GM12801 (cell line): ENCODE measurements around the gene HDGF.

Source experiments
- TF ChIP-seq, protein P1 (sequence below): IDR thresholded peaks from one replicate; pipeline ENCODE4 v1.5.1; 2011; ENCODE audit warnings: control low read depth; ENCODE audit not compliant: insufficient read length; ENCODE audit errors: extremely low read depth

HDGF gene

DNA sequence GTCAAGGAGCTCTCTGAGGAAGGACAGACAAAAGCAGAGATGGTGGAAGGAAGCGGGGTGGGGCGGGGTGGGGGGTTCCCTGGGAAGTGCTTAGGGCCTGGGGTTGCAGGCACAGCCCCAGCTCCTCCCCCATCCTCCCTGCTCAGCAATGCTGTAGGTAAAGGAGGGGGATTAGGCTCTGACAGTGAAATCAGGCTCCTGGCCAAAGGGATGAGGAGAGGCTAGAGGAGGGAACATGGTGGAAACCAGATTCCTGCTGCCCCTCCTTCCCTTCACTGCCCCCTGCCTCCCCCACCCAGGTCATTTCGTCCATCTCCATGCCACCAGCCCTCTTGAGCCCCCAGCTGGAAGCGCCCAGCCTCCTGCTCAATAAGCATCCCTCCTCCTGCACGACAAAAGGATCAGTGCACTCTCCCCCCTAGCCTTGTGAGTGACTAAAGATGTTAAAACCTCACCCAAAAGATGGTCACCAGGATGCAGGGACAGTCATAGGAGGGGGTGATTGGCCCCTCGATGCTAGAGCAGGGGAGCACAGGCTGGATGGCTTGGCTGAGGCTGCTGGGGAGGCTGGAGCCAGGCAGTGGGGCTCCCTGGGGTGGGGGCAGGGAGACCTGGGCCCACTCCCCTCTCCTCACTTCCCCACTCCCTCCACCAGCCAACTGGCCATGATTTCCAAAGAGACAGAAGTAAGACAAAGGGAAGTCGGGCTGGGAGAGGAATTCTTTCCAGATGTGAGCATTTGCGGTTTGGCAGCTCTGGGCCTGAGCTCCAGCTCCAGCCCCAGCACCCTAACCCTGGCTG lies 43.9 kb downstream of the HDGF start:
- TF ChIP-seq, protein P1, sequence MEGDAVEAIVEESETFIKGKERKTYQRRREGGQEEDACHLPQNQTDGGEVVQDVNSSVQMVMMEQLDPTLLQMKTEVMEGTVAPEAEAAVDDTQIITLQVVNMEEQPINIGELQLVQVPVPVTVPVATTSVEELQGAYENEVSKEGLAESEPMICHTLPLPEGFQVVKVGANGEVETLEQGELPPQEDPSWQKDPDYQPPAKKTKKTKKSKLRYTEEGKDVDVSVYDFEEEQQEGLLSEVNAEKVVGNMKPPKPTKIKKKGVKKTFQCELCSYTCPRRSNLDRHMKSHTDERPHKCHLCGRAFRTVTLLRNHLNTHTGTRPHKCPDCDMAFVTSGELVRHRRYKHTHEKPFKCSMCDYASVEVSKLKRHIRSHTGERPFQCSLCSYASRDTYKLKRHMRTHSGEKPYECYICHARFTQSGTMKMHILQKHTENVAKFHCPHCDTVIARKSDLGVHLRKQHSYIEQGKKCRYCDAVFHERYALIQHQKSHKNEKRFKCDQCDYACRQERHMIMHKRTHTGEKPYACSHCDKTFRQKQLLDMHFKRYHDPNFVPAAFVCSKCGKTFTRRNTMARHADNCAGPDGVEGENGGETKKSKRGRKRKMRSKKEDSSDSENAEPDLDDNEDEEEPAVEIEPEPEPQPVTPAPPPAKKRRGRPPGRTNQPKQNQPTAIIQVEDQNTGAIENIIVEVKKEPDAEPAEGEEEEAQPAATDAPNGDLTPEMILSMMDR, result no peak

DNA sequence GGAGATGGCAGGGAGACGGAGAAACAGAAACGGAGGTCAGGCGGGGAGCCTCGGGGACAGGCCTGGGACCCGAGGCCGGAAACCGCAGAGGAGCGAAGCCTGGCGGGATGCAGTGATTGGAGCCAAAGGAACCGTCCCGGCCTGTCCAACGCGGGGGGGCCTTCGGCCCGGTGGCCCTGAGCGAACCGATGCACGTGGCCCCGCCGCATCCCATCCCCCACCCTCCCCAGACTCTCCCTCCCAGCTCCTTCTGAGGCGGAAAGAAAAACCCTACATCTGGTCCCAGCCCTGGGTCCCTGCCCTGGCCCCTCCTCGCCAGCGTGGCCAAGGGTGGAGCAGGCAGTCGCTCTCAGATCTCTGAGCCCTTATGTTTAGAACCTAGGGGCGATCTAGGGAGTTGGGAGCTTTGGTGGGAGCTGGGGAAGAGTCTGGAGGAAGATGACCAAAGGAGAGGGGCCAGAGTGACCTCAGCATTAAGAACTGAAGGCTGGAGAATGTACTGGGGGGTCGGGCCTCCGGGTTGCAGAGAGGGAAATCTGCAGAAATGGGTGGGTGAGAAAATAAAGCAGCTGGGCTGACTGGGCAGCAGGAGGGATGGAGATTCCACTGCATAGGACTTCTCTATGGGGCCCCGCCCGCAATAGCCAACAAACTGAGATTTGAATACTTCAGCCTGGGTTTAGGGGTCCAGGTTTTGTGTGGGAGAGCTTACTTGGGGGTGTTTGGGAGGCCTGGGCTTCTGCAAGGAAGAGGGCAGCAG lies 44.6 kb downstream of the HDGF start:
- TF ChIP-seq, protein P1, result no peak

DNA sequence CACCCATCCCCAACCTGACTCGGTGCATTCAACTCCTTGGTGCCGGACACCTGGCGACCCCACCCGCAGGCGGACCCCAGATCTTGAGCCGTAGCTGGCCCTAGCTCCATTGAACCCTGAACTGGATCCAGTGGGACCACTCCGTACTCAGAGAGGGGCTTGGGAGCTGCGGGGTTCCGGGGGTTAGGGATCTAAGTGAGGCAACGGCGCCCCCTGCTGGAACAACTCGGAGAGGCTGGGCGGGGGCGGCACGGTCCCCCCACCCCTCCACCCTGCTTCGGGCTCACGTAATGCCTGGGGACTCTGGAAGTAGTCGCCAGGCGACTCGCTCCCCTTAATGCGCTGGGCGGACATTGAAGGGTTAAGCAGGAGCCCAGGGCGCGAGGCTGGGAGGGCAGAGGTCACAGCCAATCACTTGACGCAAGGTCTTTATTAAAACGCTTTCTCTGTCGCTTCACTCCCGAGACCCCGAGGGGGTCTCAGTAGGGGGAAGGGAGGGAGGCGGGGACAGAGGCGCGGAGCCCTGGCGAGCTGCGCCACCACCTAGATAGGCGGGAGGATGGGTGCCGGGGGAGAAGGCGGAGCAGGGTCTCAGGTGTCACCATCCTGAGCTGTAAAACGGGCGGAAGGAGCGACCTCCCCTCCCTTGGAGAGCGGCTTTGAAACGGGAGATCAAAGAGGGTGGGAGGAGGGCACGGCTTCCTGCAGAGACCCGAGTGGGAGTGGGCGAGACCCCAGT lies 45.4 kb downstream of the HDGF start:
- TF ChIP-seq, protein P1, result no peak

DNA sequence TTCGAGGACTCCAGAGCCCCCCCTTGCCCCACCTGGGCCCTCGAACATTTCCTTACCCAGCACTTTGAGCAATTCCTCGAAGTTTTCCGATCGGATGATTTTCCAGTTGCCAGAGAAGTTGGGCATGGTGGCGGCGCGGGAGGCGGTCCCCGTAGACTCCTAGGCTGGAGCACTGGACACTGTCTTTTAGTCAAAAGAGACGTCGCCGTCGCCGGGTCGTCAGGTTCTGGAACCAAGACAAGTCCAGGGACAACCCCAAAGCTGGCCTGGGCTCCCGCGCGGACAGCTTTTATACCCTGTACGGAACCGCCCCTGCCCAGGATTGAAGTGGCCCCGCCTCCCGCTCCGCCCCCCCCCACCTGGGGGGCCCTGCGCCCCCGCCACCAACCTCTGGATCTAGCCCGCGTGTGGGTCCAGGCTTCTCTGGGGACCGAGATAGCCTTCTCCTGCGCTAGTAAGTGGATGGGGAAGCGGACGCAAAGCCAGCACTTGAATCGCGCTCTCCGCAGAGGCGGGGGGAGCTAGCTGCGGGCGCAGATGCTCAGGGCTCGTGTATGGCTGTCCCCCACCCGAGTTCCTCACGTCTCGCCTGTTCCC lies 46.1 kb downstream of the HDGF start, which contains the start of gene CRABP2:
Gene CRABP2 (minus strand): TSS at position 263 of the 597 bp plus-strand sequence. CDS start 137 bp downstream, at position 126.
- TF ChIP-seq, protein P1, result no peak

DNA sequence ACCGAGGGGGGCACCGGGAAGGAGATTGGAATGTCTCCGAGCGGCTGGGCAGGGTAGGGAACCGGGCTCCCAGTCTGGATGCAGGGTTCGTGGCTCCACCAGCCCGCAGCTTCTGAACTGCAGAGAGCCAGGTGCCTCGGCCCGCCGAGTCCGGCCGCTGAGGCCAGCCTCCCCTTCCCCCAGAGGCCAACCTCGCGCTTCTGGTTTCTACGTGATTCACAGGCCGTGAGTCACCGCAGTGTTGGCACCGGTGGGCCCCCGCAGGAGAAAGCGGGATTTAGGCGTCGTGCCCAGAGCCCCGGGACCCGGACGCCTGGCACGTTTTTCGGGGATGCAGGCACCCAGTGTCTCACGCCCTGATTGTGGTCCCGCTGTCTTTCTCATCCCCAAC lies 46.5 kb downstream of the HDGF start:
- TF ChIP-seq, protein P1, result no peak

DNA sequence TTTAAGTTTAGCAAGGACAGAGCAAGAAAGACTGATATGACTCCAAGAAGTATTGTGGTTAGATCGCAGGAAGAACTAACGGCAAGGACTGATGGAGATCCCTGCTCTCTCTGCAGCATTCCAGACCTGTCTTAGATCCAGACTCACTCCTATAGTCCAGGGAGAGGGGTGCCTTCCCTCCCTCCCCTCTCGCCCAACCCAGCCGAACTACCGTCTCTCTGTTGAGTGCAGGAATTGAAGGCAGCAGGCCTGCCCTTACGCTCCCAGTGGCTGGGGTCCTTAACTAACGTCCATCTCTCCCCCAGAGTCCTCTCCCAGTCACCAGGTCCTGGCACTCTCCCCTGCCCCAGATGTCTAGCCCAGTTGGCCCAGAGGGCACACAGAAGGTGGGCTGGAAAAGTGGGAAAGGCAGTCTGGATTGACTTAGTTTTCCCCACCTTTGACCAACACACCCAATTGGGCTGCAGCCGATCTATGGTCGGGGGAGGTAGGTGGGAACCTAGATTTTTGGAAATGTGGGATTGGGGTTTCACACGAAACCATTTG lies 47.2 kb downstream of the HDGF start:
- TF ChIP-seq, protein P1, result no peak
